ENCODE data around the gene SC5D. TPM values are rescaled to one million over a fixed set of nuclear protein-coding genes. Genes with fewer than 3 reads are reported as not detected.

The SC5D gene, protein sequence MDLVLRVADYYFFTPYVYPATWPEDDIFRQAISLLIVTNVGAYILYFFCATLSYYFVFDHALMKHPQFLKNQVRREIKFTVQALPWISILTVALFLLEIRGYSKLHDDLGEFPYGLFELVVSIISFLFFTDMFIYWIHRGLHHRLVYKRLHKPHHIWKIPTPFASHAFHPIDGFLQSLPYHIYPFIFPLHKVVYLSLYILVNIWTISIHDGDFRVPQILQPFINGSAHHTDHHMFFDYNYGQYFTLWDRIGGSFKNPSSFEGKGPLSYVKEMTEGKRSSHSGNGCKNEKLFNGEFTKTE
- 21.3 and 23.9 TPM in 2 replicates for total RNA-seq

GRCh38 chr11:121292495-121293287 is at the start of gene SC5D:
Gene SC5D (plus strand): TSS chr11:121292771. CDS start chr11:121303376, 10,605 bp downstream.
- intact Hi-C loops (cut with micrococcal nuclease), result loop anchor here (2.0 to 5.0 kb wide), 5 partner anchors 44 to 1770 kb away; partner anchors contain the start of gene HSPA8

DNA sequence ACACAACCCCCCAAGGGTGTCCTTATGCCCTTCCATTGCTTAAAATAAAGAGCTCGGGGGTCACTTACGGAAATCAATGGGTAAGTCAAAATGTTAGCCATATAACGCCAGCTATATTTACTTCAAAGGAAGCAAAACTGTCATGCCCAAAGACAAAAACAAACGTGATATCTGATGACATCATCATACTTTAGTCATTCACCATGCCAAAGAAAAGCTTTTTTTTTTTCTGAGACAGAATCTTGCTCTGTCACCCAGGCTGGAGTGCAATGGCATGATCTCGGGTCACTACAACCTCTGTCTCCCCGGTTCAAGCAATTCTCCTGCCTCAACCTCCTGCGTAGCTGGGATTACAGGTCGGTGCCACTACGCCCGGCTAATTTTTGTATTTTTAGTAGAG is 47.7 kb upstream of the SC5D start:
- intact Hi-C loops (cut with micrococcal nuclease), result no loop called here

GRCh38 chr11:121246021-121246768 is 46.4 kb upstream of the SC5D start:
- intact Hi-C loops (cut with micrococcal nuclease), result no loop called here

- intact Hi-C loops (cut with micrococcal nuclease), result no loop called here
Measured at GRCh38 chr11:121246769-121247035, 45.9 kb upstream of the SC5D start.

GRCh38 chr11:121248496-121248895 is 44.1 kb upstream of the SC5D start:
- intact Hi-C loops (cut with micrococcal nuclease), result loop anchor here (2.0 kb wide), 1 partner anchor 44 kb away; the partner anchor contains the start of gene SC5D

- intact Hi-C loops (cut with micrococcal nuclease), result loop anchor here (1.0 to 2.0 kb wide), 3 partner anchors 44 to 406 kb away; partner anchors contain the start of gene SC5D
Measured at GRCh38 chr11:121249039-121249663, 43.4 kb upstream of the SC5D start.

DNA sequence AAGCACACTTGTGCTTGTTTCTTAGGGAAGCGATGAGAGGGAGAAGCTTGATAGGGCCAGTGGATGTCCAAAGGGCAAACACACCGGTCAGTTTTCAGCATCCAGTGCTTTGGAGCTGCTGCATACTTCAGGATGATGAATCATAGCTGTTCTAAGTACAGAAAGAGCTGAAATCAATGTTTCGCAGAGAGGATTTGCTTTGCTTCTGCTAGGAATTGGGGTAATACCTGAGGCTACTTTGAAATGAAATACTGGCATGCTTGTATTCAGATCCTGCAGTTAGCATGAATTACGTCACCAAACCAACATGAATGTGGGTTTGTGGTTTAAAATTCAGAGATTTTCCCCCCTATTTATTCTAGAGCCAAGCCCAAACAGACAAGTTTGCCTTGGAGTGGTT is 41.7 kb upstream of the SC5D start:
- intact Hi-C loops (cut with micrococcal nuclease), result no loop called here

DNA sequence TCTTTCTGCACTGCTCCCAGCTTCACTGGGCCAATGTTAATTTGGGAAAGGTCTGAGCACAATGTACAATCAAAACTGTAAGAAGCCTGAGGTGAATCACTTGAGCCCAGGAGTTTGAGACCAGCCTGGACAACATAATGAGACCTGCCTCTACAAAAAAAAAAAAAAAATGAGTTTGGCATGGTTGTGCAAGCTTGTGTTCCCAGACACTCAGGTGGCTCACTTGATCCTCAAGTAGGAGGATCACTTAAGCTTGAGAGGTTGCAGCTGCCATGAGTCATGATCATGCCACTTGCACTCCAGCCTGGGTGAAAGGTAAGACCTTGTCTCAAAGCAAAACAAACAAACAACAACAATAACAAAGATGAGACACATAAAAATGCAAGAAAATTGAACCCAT is 38.6 kb upstream of the SC5D start:
- intact Hi-C loops (cut with micrococcal nuclease), result no loop called here

GRCh38 chr11:121254756-121255155 is 37.8 kb upstream of the SC5D start:
- intact Hi-C loops (cut with micrococcal nuclease), result no loop called here

- intact Hi-C loops (cut with micrococcal nuclease), result no loop called here
Measured at GRCh38 chr11:121255473-121256125, 37.0 kb upstream of the SC5D start.

- intact Hi-C loops (cut with micrococcal nuclease), result no loop called here
Measured at GRCh38 chr11:121257289-121257688, 35.3 kb upstream of the SC5D start.

- intact Hi-C loops (cut with micrococcal nuclease), result no loop called here
Measured at GRCh38 chr11:121257976-121258375, 34.6 kb upstream of the SC5D start.

DNA sequence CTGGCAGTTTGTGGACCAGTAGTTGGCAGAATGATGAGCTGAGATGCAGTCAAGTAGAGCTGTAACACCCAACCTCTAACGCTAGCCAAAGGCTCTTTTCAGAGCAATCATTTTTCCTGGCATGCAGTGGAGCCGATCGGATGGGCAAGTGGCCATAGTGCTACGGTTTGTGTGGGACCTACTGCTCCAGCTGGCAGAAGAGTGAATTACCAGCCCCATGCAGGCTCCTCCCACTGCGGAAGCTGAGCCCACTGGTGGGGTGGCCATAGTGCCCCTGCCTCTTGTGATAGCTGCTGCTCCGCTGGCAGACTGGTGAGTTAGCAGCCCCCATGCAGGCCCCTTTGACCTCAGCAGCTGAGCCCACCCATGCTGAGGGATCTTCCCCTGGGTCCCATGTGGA is 27.0 kb upstream of the SC5D start:
- intact Hi-C loops (cut with micrococcal nuclease), result no loop called here

DNA sequence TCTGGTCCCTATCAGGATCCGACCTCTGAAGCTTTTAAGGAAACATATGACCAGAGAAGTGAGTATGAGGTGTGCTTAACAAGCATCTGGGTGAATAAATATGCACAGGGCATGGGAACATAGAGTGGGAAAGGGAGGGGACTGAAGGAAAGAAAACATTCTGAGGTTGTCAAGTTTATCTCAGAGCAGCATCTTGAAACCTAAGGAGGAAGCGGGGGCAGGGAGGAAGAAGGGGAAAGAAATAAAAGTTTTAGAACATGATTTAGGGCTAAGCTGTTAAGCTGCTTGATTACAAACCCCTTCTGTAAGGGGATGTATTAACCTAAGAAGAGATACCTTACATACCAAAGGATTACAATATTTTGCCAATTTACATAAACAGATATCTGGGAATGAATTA is 24.0 kb upstream of the SC5D start:
- intact Hi-C loops (cut with micrococcal nuclease), result no loop called here

- intact Hi-C loops (cut with micrococcal nuclease), result no loop called here
Measured at GRCh38 chr11:121270001-121270678, 22.4 kb upstream of the SC5D start.

- intact Hi-C loops (cut with micrococcal nuclease), result no loop called here
Measured at GRCh38 chr11:121274332-121274991, 18.1 kb upstream of the SC5D start.

DNA sequence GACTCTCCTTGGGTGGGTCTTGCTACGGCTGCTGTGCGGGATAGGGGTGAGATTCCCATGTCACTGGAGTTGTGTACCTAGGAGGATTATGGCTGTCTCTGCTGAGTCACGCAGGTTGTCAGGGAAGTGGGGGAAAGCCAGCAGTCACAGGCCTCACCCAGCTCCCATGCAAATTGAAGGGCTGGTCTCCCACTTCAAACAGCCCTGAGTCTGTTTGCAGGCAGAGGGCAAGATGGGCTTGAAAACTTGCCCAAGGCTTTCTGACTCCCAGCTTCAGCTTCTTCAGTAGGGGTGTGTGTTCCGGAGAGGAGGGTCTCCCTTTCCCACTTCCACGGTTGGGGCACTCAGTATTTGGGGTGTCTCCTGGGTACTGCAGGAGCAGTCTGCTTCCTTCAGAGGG is 10.9 kb upstream of the SC5D start:
- intact Hi-C loops (cut with micrococcal nuclease), result no loop called here

- intact Hi-C loops (cut with micrococcal nuclease), result no loop called here
Measured at GRCh38 chr11:121282386-121282785, 10.2 kb upstream of the SC5D start.

DNA sequence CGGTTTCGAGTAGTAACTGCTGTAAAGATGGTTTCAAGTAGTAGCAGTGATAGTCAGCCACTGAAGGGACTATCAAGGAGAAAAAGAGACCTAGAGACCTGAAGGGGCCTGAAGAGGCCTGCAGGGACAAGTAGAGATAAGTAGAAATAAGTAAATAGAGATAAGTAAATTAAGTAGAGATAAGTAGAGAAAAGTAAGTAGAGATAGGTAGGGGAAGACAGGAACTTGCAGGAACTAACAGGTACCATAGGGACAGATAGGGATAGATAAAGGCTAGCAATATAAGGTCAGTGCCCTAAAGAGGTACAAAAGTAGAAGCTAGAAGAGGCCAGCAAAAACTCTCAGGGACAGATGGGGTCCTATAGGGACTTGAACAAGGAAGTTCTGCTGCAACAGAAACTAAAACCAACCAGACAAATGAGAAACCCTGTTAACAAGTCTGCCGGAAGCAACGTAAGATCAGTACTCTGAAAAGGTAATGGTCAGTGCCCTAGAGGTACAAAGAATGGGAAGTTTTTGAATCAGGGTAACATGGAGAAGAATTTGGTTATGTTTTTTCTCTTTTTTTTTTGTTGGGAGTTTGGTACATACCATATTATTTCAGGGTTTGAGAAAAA is 9.6 kb upstream of the SC5D start:
- intact Hi-C loops (cut with micrococcal nuclease), result no loop called here

All from T-helper 2 cell treated with Interferon-gamma antibody and Interleukin-4, amounts not matched to agents 100 ng/mL and 5 ng/mL, for 36 hours (primary cell).